Renal cortical epithelial cell (primary cell): ENCODE results near the gene PAK4. TPM values are rescaled to one million over a fixed set of nuclear protein-coding genes. Genes with fewer than 3 reads are reported as not detected.

ENCODE experiments used
- DNase-seq: peaks from one replicate; pipeline ENCODE4 v3.0.0-alpha.2; 2011; ENCODE audit warnings: low read depth
- total RNA-seq: library from RNA; depleted of rRNA; stranded (reverse); fragments of >200 nt; gene quantifications from 2 replicates; pipeline ENCODE4 v1.2.3, GENCODE V29; 2014

The PAK4 gene
- total RNA-seq, 1 donor from 2014 or later = 17.7 TPM

DNA sequence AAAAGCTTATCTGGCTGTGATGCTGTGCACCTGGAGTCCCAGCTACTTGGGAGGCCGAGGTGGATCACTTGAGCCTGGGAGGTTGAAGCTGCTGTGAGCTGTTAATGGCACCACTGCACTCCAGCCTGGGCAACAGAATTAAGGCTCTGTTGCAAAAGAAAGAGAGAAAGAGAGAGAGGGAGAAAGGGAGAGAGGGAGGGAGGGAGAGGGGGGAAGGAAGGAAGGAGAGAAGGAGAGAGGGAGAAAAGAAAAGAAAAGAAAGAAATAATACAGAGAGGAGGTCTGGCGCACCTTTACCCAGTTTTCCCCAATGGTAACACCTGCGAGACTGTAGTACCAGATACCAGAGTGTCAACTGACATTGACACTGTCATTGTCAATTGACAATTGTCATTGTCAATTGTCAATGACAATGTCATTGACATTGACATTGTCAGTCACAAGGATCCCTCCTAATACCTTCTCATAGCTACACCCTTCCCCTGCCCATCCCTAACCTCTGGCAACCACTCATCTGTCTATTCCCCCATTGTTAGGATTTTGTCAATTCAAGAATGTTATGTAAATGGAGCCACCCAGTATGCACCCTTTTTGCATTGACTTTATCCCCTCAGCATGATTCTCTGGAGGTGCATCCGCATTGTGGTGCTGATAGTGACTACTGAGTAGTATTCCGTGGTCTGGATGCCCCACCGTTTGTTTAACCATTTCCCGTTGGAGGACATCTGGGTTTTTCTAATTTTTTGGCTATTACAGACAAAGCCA is 21.3 kb downstream of the PAK4 start:
- DNase-seq = no peak

DNA sequence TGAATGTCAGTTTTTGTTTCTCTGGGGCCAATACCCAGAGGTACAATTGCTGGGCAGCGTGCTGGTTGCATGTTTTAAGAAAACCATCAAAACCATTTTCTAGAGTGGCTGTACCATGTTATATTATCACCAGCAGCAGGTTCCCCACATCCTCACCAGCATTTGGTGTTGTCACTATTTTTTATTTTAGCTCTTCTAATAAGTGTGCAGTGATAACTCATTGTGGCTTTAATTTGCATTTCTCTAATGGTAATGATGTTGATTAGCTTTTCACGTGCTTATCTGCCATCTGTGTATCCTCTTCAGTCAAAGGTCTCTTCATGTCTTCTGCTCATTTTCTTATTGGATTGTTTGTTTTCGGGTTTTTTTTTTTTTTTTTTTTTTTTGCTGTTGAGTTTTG is 21.9 kb downstream of the PAK4 start:
- DNase-seq = no peak

GRCh38 chr19:39148939-39149529 is 23.4 kb downstream of the PAK4 start:
- DNase-seq = no peak

- DNase-seq = no peak
Observed at GRCh38 chr19:39150235-39150634, 24.6 kb downstream of the PAK4 start.

DNA sequence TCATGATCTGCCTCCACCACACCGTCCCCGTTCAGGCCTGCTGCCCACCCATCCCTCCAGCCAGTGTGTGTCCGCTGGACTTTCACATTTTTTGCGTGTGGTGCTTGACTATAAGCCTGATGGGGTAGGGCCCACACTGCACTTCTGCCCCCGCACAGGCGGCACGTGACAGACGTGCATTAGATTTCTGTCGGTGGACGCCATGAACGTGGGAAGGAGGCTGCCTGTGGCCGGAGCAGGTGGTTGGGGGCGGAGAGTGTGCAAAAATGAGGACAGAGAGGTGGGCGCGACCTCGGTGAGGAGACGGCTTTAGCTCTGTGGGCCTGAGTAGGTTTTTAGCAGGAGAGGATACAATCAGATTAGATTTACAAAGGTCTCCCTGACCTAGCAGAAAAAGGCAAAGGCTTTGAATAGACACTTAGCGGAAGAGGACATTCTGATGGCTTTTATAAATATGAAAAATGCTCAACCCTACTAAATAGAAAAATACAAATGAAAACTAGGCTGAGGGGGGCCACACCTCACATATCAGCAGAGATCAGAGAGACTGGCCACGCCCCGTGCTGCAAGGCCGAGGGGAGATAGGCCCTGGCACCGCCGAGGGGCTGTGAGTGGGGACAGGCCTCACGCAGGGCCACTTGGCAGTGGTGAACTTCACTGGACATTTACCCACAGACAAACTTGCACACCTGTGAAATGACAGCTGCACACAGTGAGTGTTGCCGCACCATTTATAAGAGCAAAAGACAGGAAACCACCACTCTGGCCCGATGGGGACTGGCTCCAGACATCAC is 25.4 kb downstream of the PAK4 start:
- no peak for DNase-seq

DNA sequence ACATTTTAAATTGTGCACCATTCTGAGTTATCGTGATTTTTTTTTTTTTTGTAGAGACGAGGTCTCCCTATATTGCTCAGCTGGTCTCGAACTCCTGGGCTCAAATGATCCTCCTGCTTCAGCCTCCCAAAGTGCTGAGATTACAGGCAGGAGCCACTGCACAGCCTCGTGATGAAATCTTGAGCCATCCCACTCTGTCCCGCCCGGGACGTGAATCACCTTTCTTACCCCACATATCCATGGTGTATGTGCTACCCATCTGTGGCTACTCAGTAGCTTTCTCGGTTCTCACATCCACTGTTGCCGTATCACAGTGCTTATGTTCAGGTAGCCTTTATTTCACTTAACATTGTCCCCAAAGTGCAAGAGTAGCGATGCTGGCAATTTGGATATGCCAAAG is 26.5 kb downstream of the PAK4 start:
- no peak for DNase-seq

- DNase-seq = no peak
Observed at GRCh38 chr19:39154100-39154628, 28.6 kb downstream of the PAK4 start.

DNA sequence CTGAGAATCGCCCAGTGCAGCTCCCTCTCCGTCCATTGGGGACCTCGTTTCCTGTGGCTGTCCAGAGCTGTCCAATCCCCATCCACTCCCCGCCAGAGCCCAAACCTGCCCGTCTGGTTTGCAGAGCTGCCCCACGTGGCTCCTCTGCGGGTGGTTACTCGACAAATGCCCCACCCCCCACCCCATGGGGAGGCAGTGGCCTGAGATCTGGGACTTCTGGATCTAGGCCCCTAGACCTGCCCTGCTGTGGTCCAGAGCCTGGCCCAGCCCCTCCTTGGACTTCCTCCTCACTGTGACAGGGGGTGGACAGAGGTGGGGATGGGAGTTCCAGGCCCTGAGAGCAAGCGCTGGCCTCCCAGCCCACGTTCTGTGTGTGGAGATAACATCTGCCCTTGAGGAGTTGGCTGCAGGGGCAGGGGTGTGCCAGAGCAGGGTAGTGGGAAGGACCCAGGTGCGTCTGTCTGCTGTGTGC is 29.1 kb downstream of the PAK4 start:
- peak; percentile 28 for DNase-seq

GRCh38 chr19:39155114-39155700 is 29.6 kb downstream of the PAK4 start:
- DNase-seq = no peak

GRCh38 chr19:39155741-39156140 is 30.2 kb downstream of the PAK4 start:
- no peak for DNase-seq

GRCh38 chr19:39156326-39157230 is 31.0 kb downstream of the PAK4 start:
- DNase-seq = no peak

GRCh38 chr19:39157275-39157996 is 31.9 kb downstream of the PAK4 start:
- no peak for DNase-seq

GRCh38 chr19:39157997-39158389 is 32.4 kb downstream of the PAK4 start:
- DNase-seq = no peak

DNA sequence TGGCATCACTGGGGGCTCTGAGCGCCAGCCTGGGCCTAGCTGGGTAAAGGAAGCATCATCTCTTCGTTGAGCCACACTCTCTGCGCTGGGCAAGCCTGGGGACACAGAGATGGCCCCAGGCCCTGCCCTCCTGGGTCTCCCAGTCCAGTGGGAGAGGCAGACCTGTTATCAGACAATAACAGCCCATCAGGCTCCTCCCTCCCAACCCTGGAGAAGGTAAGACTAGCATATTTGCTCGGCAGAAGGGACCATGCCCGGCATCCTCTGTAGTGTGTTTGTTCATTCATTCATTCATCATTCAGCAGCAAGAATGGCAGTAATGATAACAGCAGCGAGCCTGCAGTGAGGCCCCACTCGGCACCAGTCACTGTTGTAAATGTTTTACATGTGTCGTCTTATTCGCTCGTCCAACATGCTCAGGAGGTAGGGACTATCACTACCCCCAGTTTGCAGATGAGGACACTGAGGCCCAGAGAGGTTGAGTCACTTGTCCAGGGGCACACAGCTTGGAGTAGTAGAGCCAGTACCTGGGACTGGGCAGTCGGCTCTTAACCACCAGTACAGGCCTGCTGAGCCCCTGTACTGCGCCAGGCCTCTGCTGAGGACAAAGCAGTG is 33.2 kb downstream of the PAK4 start:
- no peak for DNase-seq

- DNase-seq = no peak
Observed at GRCh38 chr19:39160523-39160861, 34.9 kb downstream of the PAK4 start.

DNA sequence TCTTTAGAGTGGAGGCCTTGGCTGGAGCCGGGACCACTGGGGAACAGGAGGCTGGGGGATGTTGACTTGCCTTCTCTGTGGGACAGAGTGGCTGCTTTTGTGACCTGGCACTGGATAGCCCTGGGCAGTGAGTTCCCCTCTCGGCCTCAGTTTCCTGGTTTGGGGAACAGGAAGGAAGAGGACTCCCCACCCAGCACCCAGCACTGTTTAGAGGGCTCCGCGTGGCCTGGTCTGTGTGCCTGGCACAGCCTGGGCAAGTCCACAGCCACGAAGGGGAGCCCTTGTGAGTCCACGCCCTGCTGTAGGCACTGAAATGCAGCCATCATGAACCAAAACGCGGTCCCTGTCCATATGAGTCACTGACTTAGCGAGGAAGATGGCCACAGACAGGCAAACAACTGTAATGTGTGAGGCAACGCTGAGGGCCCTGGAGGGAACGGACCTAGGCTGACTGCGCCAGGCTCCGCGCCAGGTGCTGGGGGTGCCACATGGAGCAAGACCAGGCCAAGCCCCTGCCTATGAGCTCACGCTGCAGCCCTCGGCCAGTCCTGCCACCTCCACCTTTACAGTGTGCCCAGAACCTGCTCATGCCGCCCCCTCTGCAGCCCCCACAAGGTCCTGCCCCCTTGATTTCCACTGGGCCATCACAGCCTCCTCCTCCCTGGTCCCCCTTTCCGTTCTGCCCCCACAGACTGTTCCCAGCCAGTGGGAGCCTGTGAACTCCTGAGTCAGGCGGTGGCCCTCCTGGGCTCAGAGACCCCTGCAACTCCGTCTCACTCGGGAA is 35.5 kb downstream of the PAK4 start:
- DNase-seq = no peak

- DNase-seq = no peak
Observed at GRCh38 chr19:39162441-39163043, 37.0 kb downstream of the PAK4 start.

DNA sequence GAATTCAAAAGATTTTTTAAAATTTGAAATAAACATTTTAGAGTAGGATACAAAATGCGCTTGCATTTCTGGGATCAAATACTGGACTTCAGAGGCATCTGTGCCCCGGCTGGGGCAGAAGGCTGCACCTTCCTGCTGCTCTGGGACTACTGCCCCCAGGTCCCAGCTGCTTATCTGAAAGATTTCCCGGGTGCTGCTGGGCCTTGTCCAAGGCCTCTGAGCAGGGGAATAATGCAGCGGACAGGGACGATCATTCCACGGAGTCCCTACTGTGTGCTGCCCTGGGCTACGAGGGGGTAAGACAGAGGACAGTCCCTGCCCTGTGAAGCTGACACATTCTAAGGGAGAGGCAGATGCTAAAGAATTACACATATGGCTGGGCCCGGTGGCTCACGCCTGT is 38.0 kb downstream of the PAK4 start:
- no peak for DNase-seq

DNA sequence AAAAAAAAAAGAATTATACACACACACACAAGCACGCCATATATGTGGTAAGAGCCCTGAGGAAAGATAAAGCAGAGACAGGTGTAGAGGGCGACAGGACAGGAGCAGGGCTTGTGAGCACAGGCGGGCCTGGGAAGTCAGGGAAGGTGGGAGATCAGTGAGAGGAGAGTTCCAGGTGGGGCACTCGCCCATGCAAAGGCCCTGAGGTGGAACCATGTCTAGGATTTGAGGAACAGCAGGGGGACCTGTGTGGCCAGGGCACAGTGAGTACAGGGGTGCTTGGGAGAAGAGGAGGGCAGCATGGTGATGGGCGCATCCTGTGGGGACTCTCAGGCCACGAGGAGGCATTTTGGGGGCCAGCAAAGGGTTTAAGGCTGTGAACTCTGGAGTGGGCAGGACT is 38.7 kb downstream of the PAK4 start:
- no peak for DNase-seq
